H1 (cell line): ENCODE data around the gene H2AZ2.
"Not testable (repeated sequence)": the region's sequence is repeated elsewhere in the genome, so short reads cannot be mapped to it uniquely, and the experiment has no call there.

Experiments used
- CBX5 ChIP-seq: fragments of 300-800, 300-1000 bp; sonication (generic); IDR thresholded peaks from 2 replicates; pipeline ENCODE4 v1.7.1; 2016; ENCODE audit warnings: antibody characterized with exemption, low read length, low read depth
- CEBPB ChIP-seq: IDR thresholded peaks from 2 replicates; pipeline ENCODE4 v1.6.1; 2012; ENCODE audit warnings: low read depth, low read length
- CREB1 ChIP-seq: IDR thresholded peaks from 2 replicates; pipeline ENCODE4 v1.6.1; 2012; ENCODE audit warnings: inconsistent platforms
- POLR2A ChIP-seq, 2 experiments: IDR thresholded peaks; 1 replicate in 1 of 2; 2 replicates in 1 of 2; pipeline ENCODE4 v1.6.1; 2011; ENCODE audit warnings: low read depth in 2 of 2, low read length in 2 of 2, mild to moderate bottlenecking in 2 of 2; ENCODE audit errors: control extremely low read depth in 1 of 2
- POLR2AphosphoS5 ChIP-seq: IDR thresholded peaks from 2 replicates; pipeline ENCODE4 v1.6.1; 2011; ENCODE audit warnings: low read depth, low read length
- RFX5 ChIP-seq: IDR thresholded peaks from 2 replicates; pipeline ENCODE4 v1.6.1; 2011; ENCODE audit warnings: low read depth, low read length, improper control_type of control experiment, borderline replicate concordance
- YY1 ChIP-seq: IDR thresholded peaks from 2 replicates; pipeline ENCODE4 v1.6.1; 2011; ENCODE audit warnings: low read depth, mild to moderate bottlenecking, low read length
- TF ChIP-seq, protein P1 (sequence below), 3 experiments: IDR thresholded peaks; 1 replicate in 2 of 3; 2 replicates in 1 of 3; pipeline versions ENCODE4 v1.5.1 to v1.6.1; 2011; ENCODE audit warnings: low read length in 3 of 3, mild to moderate bottlenecking in 3 of 3, inconsistent platforms in 2 of 3, low read depth in 1 of 3, moderate library complexity in 1 of 3; ENCODE audit not compliant: insufficient read depth in 1 of 3; ENCODE audit errors: control extremely low read depth in 1 of 3
- TF ChIP-seq, protein P2 (sequence below): IDR thresholded peaks from 2 replicates; pipeline ENCODE4 v1.6.1; 2011; ENCODE audit warnings: low read length, improper control_type of control experiment

- TF ChIP-seq POLR2A (IDR thresholded peaks at IDR 0.05; ENCODE audit: control extremely low read depth in 1 of 2, low read depth in 2 of 2, low read length in 2 of 2); YY1; CBX5; POLR2AphosphoS5; CEBPB; CREB1; RFX5: not testable (repeated sequence)
- TF ChIP-seq, protein P1, sequence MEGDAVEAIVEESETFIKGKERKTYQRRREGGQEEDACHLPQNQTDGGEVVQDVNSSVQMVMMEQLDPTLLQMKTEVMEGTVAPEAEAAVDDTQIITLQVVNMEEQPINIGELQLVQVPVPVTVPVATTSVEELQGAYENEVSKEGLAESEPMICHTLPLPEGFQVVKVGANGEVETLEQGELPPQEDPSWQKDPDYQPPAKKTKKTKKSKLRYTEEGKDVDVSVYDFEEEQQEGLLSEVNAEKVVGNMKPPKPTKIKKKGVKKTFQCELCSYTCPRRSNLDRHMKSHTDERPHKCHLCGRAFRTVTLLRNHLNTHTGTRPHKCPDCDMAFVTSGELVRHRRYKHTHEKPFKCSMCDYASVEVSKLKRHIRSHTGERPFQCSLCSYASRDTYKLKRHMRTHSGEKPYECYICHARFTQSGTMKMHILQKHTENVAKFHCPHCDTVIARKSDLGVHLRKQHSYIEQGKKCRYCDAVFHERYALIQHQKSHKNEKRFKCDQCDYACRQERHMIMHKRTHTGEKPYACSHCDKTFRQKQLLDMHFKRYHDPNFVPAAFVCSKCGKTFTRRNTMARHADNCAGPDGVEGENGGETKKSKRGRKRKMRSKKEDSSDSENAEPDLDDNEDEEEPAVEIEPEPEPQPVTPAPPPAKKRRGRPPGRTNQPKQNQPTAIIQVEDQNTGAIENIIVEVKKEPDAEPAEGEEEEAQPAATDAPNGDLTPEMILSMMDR (IDR thresholded peaks at IDR 0.05; ENCODE audit: control extremely low read depth in 1 of 3, insufficient read depth in 1 of 3, low read depth in 1 of 3, low read length in 3 of 3) = not testable (repeated sequence)
- TF ChIP-seq, protein P2, sequence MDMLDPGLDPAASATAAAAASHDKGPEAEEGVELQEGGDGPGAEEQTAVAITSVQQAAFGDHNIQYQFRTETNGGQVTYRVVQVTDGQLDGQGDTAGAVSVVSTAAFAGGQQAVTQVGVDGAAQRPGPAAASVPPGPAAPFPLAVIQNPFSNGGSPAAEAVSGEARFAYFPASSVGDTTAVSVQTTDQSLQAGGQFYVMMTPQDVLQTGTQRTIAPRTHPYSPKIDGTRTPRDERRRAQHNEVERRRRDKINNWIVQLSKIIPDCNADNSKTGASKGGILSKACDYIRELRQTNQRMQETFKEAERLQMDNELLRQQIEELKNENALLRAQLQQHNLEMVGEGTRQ = not testable (repeated sequence)
Measured at GRCh38 chr7:44846390-44846789, 1.5 kb downstream of the H2AZ2 start.
